ENCODE data around the gene FLOT1.

DNA sequence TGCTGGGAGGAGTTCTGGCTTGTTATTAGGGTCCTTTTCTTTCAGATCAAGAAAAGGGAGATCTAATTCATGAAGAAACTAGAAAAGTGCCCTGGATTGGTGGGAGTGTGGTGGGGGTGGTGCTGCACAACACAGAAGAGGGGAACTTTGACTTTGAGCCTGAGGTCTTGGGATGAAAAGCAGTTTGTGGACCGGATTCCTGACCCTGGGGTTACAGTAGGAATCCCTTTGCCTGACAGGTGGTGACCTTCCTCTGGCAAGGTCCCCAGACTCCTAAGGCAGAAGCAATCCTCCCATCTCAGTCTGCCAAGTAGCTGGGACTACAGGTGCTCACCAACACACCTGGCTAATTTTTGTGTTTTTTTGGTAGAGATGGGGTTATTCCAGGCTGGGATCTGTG, 47.1 kb upstream of the FLOT1 start:
- no peak for TF ChIP-seq PRRX2 (CRISPR knock-in tag; IDR thresholded peaks at IDR 0.05)
- no peak for TF ChIP-seq TEAD4 (CRISPR knock-in tag; IDR thresholded peaks at IDR 0.05)
- TF ChIP-seq, protein P1, sequence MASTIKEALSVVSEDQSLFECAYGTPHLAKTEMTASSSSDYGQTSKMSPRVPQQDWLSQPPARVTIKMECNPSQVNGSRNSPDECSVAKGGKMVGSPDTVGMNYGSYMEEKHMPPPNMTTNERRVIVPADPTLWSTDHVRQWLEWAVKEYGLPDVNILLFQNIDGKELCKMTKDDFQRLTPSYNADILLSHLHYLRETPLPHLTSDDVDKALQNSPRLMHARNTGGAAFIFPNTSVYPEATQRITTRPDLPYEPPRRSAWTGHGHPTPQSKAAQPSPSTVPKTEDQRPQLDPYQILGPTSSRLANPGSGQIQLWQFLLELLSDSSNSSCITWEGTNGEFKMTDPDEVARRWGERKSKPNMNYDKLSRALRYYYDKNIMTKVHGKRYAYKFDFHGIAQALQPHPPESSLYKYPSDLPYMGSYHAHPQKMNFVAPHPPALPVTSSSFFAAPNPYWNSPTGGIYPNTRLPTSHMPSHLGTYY (CRISPR knock-in tag; IDR thresholded peaks at IDR 0.05), result no peak
- TF ChIP-seq GABPB1 (CRISPR knock-in tag; IDR thresholded peaks at IDR 0.05), result no peak
- TF ChIP-seq NFYB (CRISPR knock-in tag; conservative IDR thresholded peaks at IDR 0.05; ENCODE audit: low read depth), result no peak
- TF ChIP-seq, protein P2, sequence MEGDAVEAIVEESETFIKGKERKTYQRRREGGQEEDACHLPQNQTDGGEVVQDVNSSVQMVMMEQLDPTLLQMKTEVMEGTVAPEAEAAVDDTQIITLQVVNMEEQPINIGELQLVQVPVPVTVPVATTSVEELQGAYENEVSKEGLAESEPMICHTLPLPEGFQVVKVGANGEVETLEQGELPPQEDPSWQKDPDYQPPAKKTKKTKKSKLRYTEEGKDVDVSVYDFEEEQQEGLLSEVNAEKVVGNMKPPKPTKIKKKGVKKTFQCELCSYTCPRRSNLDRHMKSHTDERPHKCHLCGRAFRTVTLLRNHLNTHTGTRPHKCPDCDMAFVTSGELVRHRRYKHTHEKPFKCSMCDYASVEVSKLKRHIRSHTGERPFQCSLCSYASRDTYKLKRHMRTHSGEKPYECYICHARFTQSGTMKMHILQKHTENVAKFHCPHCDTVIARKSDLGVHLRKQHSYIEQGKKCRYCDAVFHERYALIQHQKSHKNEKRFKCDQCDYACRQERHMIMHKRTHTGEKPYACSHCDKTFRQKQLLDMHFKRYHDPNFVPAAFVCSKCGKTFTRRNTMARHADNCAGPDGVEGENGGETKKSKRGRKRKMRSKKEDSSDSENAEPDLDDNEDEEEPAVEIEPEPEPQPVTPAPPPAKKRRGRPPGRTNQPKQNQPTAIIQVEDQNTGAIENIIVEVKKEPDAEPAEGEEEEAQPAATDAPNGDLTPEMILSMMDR (IDR thresholded peaks at IDR 0.05), result no peak
- TF ChIP-seq, protein P3, sequence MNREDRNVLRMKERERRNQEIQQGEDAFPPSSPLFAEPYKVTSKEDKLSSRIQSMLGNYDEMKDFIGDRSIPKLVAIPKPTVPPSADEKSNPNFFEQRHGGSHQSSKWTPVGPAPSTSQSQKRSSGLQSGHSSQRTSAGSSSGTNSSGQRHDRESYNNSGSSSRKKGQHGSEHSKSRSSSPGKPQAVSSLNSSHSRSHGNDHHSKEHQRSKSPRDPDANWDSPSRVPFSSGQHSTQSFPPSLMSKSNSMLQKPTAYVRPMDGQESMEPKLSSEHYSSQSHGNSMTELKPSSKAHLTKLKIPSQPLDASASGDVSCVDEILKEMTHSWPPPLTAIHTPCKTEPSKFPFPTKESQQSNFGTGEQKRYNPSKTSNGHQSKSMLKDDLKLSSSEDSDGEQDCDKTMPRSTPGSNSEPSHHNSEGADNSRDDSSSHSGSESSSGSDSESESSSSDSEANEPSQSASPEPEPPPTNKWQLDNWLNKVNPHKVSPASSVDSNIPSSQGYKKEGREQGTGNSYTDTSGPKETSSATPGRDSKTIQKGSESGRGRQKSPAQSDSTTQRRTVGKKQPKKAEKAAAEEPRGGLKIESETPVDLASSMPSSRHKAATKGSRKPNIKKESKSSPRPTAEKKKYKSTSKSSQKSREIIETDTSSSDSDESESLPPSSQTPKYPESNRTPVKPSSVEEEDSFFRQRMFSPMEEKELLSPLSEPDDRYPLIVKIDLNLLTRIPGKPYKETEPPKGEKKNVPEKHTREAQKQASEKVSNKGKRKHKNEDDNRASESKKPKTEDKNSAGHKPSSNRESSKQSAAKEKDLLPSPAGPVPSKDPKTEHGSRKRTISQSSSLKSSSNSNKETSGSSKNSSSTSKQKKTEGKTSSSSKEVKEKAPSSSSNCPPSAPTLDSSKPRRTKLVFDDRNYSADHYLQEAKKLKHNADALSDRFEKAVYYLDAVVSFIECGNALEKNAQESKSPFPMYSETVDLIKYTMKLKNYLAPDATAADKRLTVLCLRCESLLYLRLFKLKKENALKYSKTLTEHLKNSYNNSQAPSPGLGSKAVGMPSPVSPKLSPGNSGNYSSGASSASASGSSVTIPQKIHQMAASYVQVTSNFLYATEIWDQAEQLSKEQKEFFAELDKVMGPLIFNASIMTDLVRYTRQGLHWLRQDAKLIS (CRISPR knock-in tag; IDR thresholded peaks at IDR 0.05; ENCODE audit: borderline replicate concordance), result no peak
- TF ChIP-seq NFE2L1 (CRISPR knock-in tag; IDR thresholded peaks at IDR 0.05), result no peak
- no peak for TF ChIP-seq TCF7 (CRISPR knock-in tag; IDR thresholded peaks at IDR 0.05; ENCODE audit: low read depth)
- TF ChIP-seq, protein P4, sequence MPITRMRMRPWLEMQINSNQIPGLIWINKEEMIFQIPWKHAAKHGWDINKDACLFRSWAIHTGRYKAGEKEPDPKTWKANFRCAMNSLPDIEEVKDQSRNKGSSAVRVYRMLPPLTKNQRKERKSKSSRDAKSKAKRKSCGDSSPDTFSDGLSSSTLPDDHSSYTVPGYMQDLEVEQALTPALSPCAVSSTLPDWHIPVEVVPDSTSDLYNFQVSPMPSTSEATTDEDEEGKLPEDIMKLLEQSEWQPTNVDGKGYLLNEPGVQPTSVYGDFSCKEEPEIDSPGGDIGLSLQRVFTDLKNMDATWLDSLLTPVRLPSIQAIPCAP (CRISPR knock-in tag; IDR thresholded peaks at IDR 0.05), result no peak
- TF ChIP-seq, protein P5, sequence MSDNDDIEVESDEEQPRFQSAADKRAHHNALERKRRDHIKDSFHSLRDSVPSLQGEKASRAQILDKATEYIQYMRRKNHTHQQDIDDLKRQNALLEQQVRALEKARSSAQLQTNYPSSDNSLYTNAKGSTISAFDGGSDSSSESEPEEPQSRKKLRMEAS (CRISPR knock-in tag; IDR thresholded peaks at IDR 0.05), result no peak
- TF ChIP-seq MYBL2 (CRISPR knock-in tag; IDR thresholded peaks at IDR 0.05), result no peak
- TF ChIP-seq, protein P6, sequence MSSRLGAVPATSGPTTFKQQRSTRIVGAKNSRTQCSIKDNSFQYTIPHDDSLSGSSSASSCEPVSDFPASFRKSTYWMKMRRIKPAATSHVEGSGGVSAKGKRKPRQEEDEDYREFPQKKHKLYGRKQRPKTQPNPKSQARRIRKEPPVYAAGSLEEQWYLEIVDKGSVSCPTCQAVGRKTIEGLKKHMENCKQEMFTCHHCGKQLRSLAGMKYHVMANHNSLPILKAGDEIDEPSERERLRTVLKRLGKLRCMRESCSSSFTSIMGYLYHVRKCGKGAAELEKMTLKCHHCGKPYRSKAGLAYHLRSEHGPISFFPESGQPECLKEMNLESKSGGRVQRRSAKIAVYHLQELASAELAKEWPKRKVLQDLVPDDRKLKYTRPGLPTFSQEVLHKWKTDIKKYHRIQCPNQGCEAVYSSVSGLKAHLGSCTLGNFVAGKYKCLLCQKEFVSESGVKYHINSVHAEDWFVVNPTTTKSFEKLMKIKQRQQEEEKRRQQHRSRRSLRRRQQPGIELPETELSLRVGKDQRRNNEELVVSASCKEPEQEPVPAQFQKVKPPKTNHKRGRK (CRISPR knock-in tag; IDR thresholded peaks at IDR 0.05; ENCODE audit: borderline replicate concordance), result no peak

All from WTC11 (cell line).